IPS-20b (cell line): ENCODE measurements around the gene ARHGAP10.
"Not testable (repeated sequence)": the region's sequence is repeated elsewhere in the genome, so short reads cannot be mapped to it uniquely, and the experiment has no call there.

ENCODE experiments used
- H3K27ac ChIP-seq: one replicate; pipeline ENCODE4 v1.5.1; 2013; ENCODE audit warnings: low read length
- H3K27me3 ChIP-seq: 2 replicates; pipeline ENCODE4 v1.6.1; 2013; ENCODE audit warnings: mild to moderate bottlenecking, low read length, inconsistent platforms; ENCODE audit not compliant: insufficient read depth
- H3K36me3 ChIP-seq: 2 replicates; pipeline ENCODE4 v1.6.1; 2013; ENCODE audit warnings: low read depth, mild to moderate bottlenecking, inconsistent platforms, low read length, moderate library complexity; ENCODE audit not compliant: insufficient read depth
- H3K4me1 ChIP-seq: 2 replicates; pipeline ENCODE4 v1.6.1; 2013; ENCODE audit warnings: mild to moderate bottlenecking, control low read depth, inconsistent platforms, low read length, moderate library complexity; ENCODE audit not compliant: insufficient read depth
- H3K4me3 ChIP-seq: 2 replicates; pipeline ENCODE4 v1.5.1; 2013; ENCODE audit warnings: mild to moderate bottlenecking, low read length, inconsistent platforms
- H3K9ac ChIP-seq: 2 replicates; pipeline ENCODE4 v1.6.1; 2013; ENCODE audit warnings: low read depth, mild to moderate bottlenecking, inconsistent platforms, low read length, moderate library complexity
- H3K9me3 ChIP-seq: 2 replicates; pipeline ENCODE4 v1.6.1; 2013; ENCODE audit warnings: mild to moderate bottlenecking, low read depth, low read length, inconsistent platforms; ENCODE audit not compliant: insufficient read depth

Gene ARHGAP10

GRCh38 chr4:147901916-147902315 is 170.0 kb downstream of the ARHGAP10 start:
- H3K9ac ChIP-seq, result no peak overlapping the region
- H3K9me3 ChIP-seq, result peaks cover 5% of the 10 kb centered on the region
- no peaks in the 10 kb centered on the region for H3K27me3 ChIP-seq
- H3K36me3 ChIP-seq, result no peaks in the 10 kb centered on the region
- H3K4me3 ChIP-seq, result no peak overlapping the region
- no peak overlapping the region for H3K27ac ChIP-seq
- no peaks in the 10 kb centered on the region for H3K4me1 ChIP-seq

- H3K9me3 ChIP-seq, result no peaks in the 10 kb centered on the region
- peaks cover 5% of the 10 kb centered on the region; the same call in 1 of the 2 replicates for H3K4me1 ChIP-seq
- no peak overlapping the region for H3K27ac ChIP-seq
- no peaks in the 10 kb centered on the region for H3K27me3 ChIP-seq
- no peak overlapping the region for H3K4me3 ChIP-seq
- H3K36me3 ChIP-seq, result no peaks in the 10 kb centered on the region
- H3K9ac ChIP-seq, result no peak overlapping the region
These were observed 177.3 kb downstream of the ARHGAP10 start for GRCh38 chr4:147909225-147909624.

- H3K9me3 ChIP-seq, result no peaks in the 10 kb centered on the region
- H3K36me3 ChIP-seq, result no peaks in the 10 kb centered on the region
- H3K27me3 ChIP-seq, result no peaks in the 10 kb centered on the region
- H3K4me1 ChIP-seq, result peaks cover 5% of the 10 kb centered on the region; the same call in 1 of the 2 replicates
- H3K27ac ChIP-seq, result no peak overlapping the region
- H3K9ac ChIP-seq, result no peak overlapping the region
- no peak overlapping the region for H3K4me3 ChIP-seq
These were observed 178.4 kb downstream of the ARHGAP10 start for GRCh38 chr4:147910315-147910714.

GRCh38 chr4:147912106-147912505 is 180.2 kb downstream of the ARHGAP10 start:
- H3K4me3 ChIP-seq, H3K36me3 ChIP-seq, H3K9me3 ChIP-seq, H3K27me3 ChIP-seq, H3K4me1 ChIP-seq, H3K27ac ChIP-seq, H3K9ac ChIP-seq: not testable (repeated sequence)

GRCh38 chr4:147913137-147913536 is 181.2 kb downstream of the ARHGAP10 start:
- Histone ChIP-seq H3K27ac (no peak overlapping the region), H3K9ac (no peak overlapping the region), H3K36me3 (no peaks in the 10 kb centered on the region), H3K4me1 (peaks cover 10% of the 10 kb centered on the region; the same call in 1 of the 2 replicates), H3K9me3 (no peaks in the 10 kb centered on the region), H3K4me3 (no peak overlapping the region), H3K27me3 (no peaks in the 10 kb centered on the region)

- Histone ChIP-seq H3K27ac (no peak overlapping the region), H3K4me1 (peaks cover 5% of the 10 kb centered on the region; the same call in 1 of the 2 replicates), H3K27me3 (no peaks in the 10 kb centered on the region), H3K9ac (no peak overlapping the region), H3K9me3 (no peaks in the 10 kb centered on the region), H3K36me3 (no peaks in the 10 kb centered on the region), H3K4me3 (no peak overlapping the region)
These were observed 184.5 kb downstream of the ARHGAP10 start for GRCh38 chr4:147916351-147916750.

GRCh38 chr4:147923381-147923780 is 191.5 kb downstream of the ARHGAP10 start:
- Histone ChIP-seq H3K36me3 (no peaks in the 10 kb centered on the region), H3K27ac (no peak overlapping the region), H3K9ac (no peak overlapping the region), H3K4me3 (no peak overlapping the region), H3K9me3 (no peaks in the 10 kb centered on the region), H3K27me3 (no peaks in the 10 kb centered on the region), H3K4me1 (peaks cover 7% of the 10 kb centered on the region; the same call in 1 of the 2 replicates)

- Histone ChIP-seq H3K27ac (no peak overlapping the region), H3K9me3 (no peaks in the 10 kb centered on the region), H3K9ac (no peak overlapping the region), H3K36me3 (no peaks in the 10 kb centered on the region), H3K4me1 (peaks cover 7% of the 10 kb centered on the region; the same call in 1 of the 2 replicates), H3K27me3 (no peaks in the 10 kb centered on the region), H3K4me3 (no peak overlapping the region)
These were observed 192.0 kb downstream of the ARHGAP10 start for GRCh38 chr4:147923854-147924253.

GRCh38 chr4:147924604-147925412 is 192.9 kb downstream of the ARHGAP10 start:
- no peaks in the 10 kb centered on the region for H3K9me3 ChIP-seq
- H3K4me3 ChIP-seq, result no peak overlapping the region
- no peak overlapping the region for H3K9ac ChIP-seq
- no peaks in the 10 kb centered on the region for H3K27me3 ChIP-seq
- H3K27ac ChIP-seq, result no peak overlapping the region
- no peaks in the 10 kb centered on the region for H3K36me3 ChIP-seq
- peaks cover 7% of the 10 kb centered on the region; the same call in 1 of the 2 replicates for H3K4me1 ChIP-seq

- peaks cover 7% of the 10 kb centered on the region; the same call in 1 of the 2 replicates for H3K4me1 ChIP-seq
- H3K4me3 ChIP-seq, result no peak overlapping the region
- H3K27me3 ChIP-seq, result no peaks in the 10 kb centered on the region
- no peak overlapping the region for H3K9ac ChIP-seq
- H3K36me3 ChIP-seq, result no peaks in the 10 kb centered on the region
- H3K27ac ChIP-seq, result no peak overlapping the region
- no peaks in the 10 kb centered on the region for H3K9me3 ChIP-seq
These were observed 195.7 kb downstream of the ARHGAP10 start for GRCh38 chr4:147927377-147928137.

- H3K9me3 ChIP-seq, result no peaks in the 10 kb centered on the region
- no peaks in the 10 kb centered on the region for H3K36me3 ChIP-seq
- H3K27me3 ChIP-seq, result no peaks in the 10 kb centered on the region
- no peak overlapping the region for H3K4me3 ChIP-seq
- peaks cover 7% of the 10 kb centered on the region; the same call in 1 of the 2 replicates for H3K4me1 ChIP-seq
- no peak overlapping the region for H3K9ac ChIP-seq
- no peak overlapping the region for H3K27ac ChIP-seq
These were observed 196.5 kb downstream of the ARHGAP10 start for GRCh38 chr4:147928400-147928799.

- Histone ChIP-seq H3K9me3 (no peaks in the 10 kb centered on the region), H3K4me3 (no peak overlapping the region), H3K27me3 (no peaks in the 10 kb centered on the region), H3K36me3 (no peaks in the 10 kb centered on the region), H3K4me1 (peaks cover 5% of the 10 kb centered on the region; the same call in 1 of the 2 replicates), H3K9ac (no peak overlapping the region), H3K27ac (no peak overlapping the region)
These were observed 197.9 kb downstream of the ARHGAP10 start for GRCh38 chr4:147929746-147930145.
